GM12878 (cell line): ENCODE measurements around the gene HIP1. TPM values are rescaled to one million over a fixed set of nuclear protein-coding genes. Genes with fewer than 3 reads are reported as not detected.

Source experiments
- ATAC-seq: fragments of 200-7000 bp; cut with Tn5 transposase; 3 replicates; pipeline ENCODE4 v1.9.1; 2020; ENCODE audit warnings: mild to moderate bottlenecking, moderate library complexity
- BruUV-seq: library from RNA; stranded (reverse); fragments of 400-500 nt; replicated peaks from 2 replicates; lab custom pipeline; 2021; lab: Mats Ljungman, UMichigan
- CTCF ChIA-PET: fragments of 300-600 bp; sonication (Branson Sonifier 250); formaldehyde crosslinking; extraction: SDS; loops from one replicate; lab custom pipeline; 2021; ENCODE audit warnings: inconsistent platforms; lab: Yijun Ruan, JAX
- POLR2A ChIA-PET: fragments of 350-600 bp; formaldehyde crosslinking; extraction: SDS; loops from one replicate; lab custom pipeline; 2021; ENCODE audit warnings: inconsistent platforms; lab: Charles Lee
- RAD21 ChIA-PET: fragments of 300-600 bp; sonication (Branson Sonifier 250); formaldehyde crosslinking; loops from one replicate; lab custom pipeline; 2023; ENCODE audit warnings: antibody characterized with exemption; ENCODE audit not compliant: unreplicated experiment; lab: Charles Lee
- SMC1A ChIA-PET: fragments of 300-600 bp; sonication (Branson Sonifier 250); formaldehyde crosslinking; loops from one replicate; lab custom pipeline; 2023; ENCODE audit not compliant: unreplicated experiment, uncharacterized antibody; lab: Charles Lee
- DNase-seq: peaks from one replicate; pipeline ENCODE4 v3.0.0-alpha.2; 2011; ENCODE audit warnings: low read depth, low spot score
- FAIRE-seq: peaks from 3 replicates; lab custom pipeline; 2011; peaks lifted over from hg19 to GRCh38; lab: Jason Lieb, UNC
- H2AFZ ChIP-seq: 2 replicates; pipeline ENCODE4 v1.6.0; 2011; ENCODE audit warnings: low read depth, low read length, control low read depth; ENCODE audit not compliant: control insufficient read depth
- H3K27ac ChIP-seq: 2 replicates; pipeline ENCODE4 v1.5.1; 2011; ENCODE audit warnings: control low read depth; ENCODE audit not compliant: control insufficient read depth, insufficient read depth
- H3K27me3 ChIP-seq, 2 experiments: replicated peaks in 1 of 2; 2 replicates each; pipeline versions ENCODE4 v1.6.0 to v1.6.1; 2011; ENCODE audit warnings: low read length in 1 of 2; ENCODE audit not compliant: control insufficient read depth in 2 of 2, insufficient read depth in 2 of 2
- H3K36me3 ChIP-seq, 2 experiments: 2 replicates each; pipeline ENCODE4 v1.5.1; 2011; ENCODE audit warnings: low read length in 1 of 2; ENCODE audit not compliant: control insufficient read depth in 2 of 2, insufficient read depth in 2 of 2
- H3K4me1 ChIP-seq: 2 replicates; pipeline ENCODE4 v1.6.1; 2011; ENCODE audit warnings: mild to moderate bottlenecking, low read length, moderate library complexity, mixed read lengths; ENCODE audit not compliant: control insufficient read depth, insufficient read depth
- H3K4me2 ChIP-seq: 2 replicates; pipeline ENCODE4 v1.6.0; 2011; ENCODE audit warnings: control low read depth; ENCODE audit not compliant: control insufficient read depth, insufficient read depth
- H3K4me3 ChIP-seq: fragments of 200-600 bp; sonication (generic); 2 replicates; pipeline ENCODE4 v1.5.1; 2016
- H3K79me2 ChIP-seq: 2 replicates; pipeline ENCODE4 v1.6.0; 2011; ENCODE audit warnings: low read length; ENCODE audit not compliant: control insufficient read depth, insufficient read depth
- H3K9ac ChIP-seq: 2 replicates; pipeline ENCODE4 v1.8.0; 2011; ENCODE audit warnings: low read length, control low read depth, mixed read lengths; ENCODE audit not compliant: control insufficient read depth, insufficient read depth
- H3K9me3 ChIP-seq: replicated peaks from 3 replicates; pipeline ENCODE4 v1.5.1; 2011; ENCODE audit warnings: mild to moderate bottlenecking, low read length; ENCODE audit not compliant: control insufficient read depth, insufficient read depth
- H4K20me1 ChIP-seq: 2 replicates; pipeline ENCODE4 v1.6.0; 2011; ENCODE audit not compliant: control insufficient read depth, insufficient read depth
- BCL3 ChIP-seq: IDR thresholded peaks from 2 replicates; pipeline ENCODE4 v1.6.1; 2011; ENCODE audit warnings: borderline replicate concordance, low read depth, mild to moderate bottlenecking, moderate library complexity, low read length; ENCODE audit not compliant: insufficient read depth, poor library complexity, severe bottlenecking
- DPF2 ChIP-seq: fragments of 450-650 bp; IDR thresholded peaks from 2 replicates; pipeline ENCODE4 v1.6.1; 2017; ENCODE audit warnings: mild to moderate bottlenecking
- ETV6 ChIP-seq, 2 experiments: fragments of 450-650 bp in 1 of 2; IDR thresholded peaks in 1 of 2; conservative IDR thresholded peaks in 1 of 2; 2 replicates each; pipeline ENCODE4 v1.6.1; 2014; ENCODE audit warnings: antibody characterized with exemption in 1 of 2, borderline replicate concordance in 1 of 2, low read depth in 1 of 2, mild to moderate bottlenecking in 1 of 2, moderate library complexity in 1 of 2
- HDGF ChIP-seq: fragments of 450-650 bp; IDR thresholded peaks from 2 replicates; pipeline ENCODE4 v1.6.1; 2016; ENCODE audit warnings: antibody characterized with exemption
- JUNB ChIP-seq: IDR thresholded peaks from 2 replicates; pipeline ENCODE4 v1.6.1; 2016; ENCODE audit warnings: antibody characterized with exemption, mild to moderate bottlenecking
- MEF2B ChIP-seq: fragments of 450-650 bp; IDR thresholded peaks from 2 replicates; pipeline ENCODE4 v1.6.1; 2018; ENCODE audit warnings: mild to moderate bottlenecking, moderate library complexity; ENCODE audit not compliant: partially characterized antibody, poor library complexity, severe bottlenecking
- MYC ChIP-seq: IDR thresholded peaks from 2 replicates; pipeline ENCODE4 v1.6.1; 2011; ENCODE audit warnings: mild to moderate bottlenecking, low read length, moderate library complexity, inconsistent platforms; ENCODE audit not compliant: insufficient read depth, insufficient replicate concordance, insufficient read length, severe bottlenecking
- RB1 ChIP-seq: fragments of 450-650 bp; formaldehyde crosslinking; IDR thresholded peaks from 2 replicates; pipeline ENCODE4 v1.6.1; 2017; ENCODE audit warnings: mild to moderate bottlenecking, borderline replicate concordance
- SP1 ChIP-seq: IDR thresholded peaks from one replicate; pipeline ENCODE4 v1.6.1; 2011; ENCODE audit warnings: low read depth, low read length
- YY1 ChIP-seq: IDR thresholded peaks from 2 replicates; pipeline ENCODE4 v1.6.1; 2011; ENCODE audit warnings: low read depth, mild to moderate bottlenecking, low read length
- ZNF217 ChIP-seq: fragments of 450-650 bp; IDR thresholded peaks from 2 replicates; pipeline ENCODE4 v1.6.1; 2017; ENCODE audit warnings: antibody characterized with exemption, mild to moderate bottlenecking
- ZNF24 ChIP-seq: fragments of 450-650 bp; IDR thresholded peaks from 2 replicates; pipeline ENCODE4 v1.6.1; 2017; ENCODE audit warnings: antibody characterized with exemption, mild to moderate bottlenecking
- ZNF274 ChIP-seq: IDR thresholded peaks from one replicate; pipeline ENCODE4 v1.8.0; 2011; ENCODE audit not compliant: insufficient read length, insufficient read depth
- WGBS: methylation state at CpG from one replicate; pipeline ENCODE4 v1.1.6; 2016; ENCODE audit warnings: low lambda C conversion rate; ENCODE audit not compliant: insufficient replicate concordance, insufficient coverage; ENCODE audit errors: missing lambda C conversion rate; 5-methylcytosine and 5-hydroxymethylcytosine counted together
- in situ Hi-C: fragments of 300-500 bp; cut with MboI; formaldehyde crosslinking; loops from 9 replicates; pipeline ENCODE4 v1.14.3; 2018; ENCODE audit warnings: mixed read lengths
- intact Hi-C: fragments of 100-400 bp; cut with micrococcal nuclease; formaldehyde crosslinking; loops from one replicate; pipeline ENCODE4 v1.14.2; 2022; ENCODE audit not compliant: unreplicated experiment
- polyA plus RNA-seq, 11 experiments: library from polyadenylated mRNA; depleted of rRNA in 4 of 11; unstranded in 6 of 11; stranded (reverse) in 5 of 11; fragments of >200 nt; fragmentation: Nextera tagmentation in 4 of 11; fragmentation: Illumina TruSeq in 1 of 11; extraction: Ambion mirVana in 4 of 11; extraction: Trizol in 1 of 11; gene quantifications; 1 replicate in 1 of 11; 2 replicates in 10 of 11; pipeline versions ENCODE4 v1.2.1 to v1.2.3, GENCODE V29; 2011 to 2016; ENCODE audit warnings: inconsistent platforms in 2 of 11, missing spikeins in 2 of 11, low read depth in 1 of 11
- total RNA-seq, 4 experiments: library from RNA; depleted of rRNA in 3 of 4; stranded (reverse); fragments of >200 nt in 3 of 4; fragmentation: Illumina TruSeq in 1 of 4; extraction: Trizol in 1 of 4; gene quantifications; 2 replicates each; pipeline versions ENCODE4 v1.2.1 to v1.2.3, GENCODE V29; 2013 to 2021

Gene HIP1
- total and polyA plus RNA-seq, 10 of the 15 experiments (the other 5 are each of a cell fraction or from before 2014, with no cell fraction given), result 1.2 to 9.7 (median 3.2) TPM

- TF ChIP-seq ZNF24, result no peak
Measured at GRCh38 chr7:75591467-75592255, 147.1 kb downstream of the HIP1 start (continued).

GRCh38 chr7:75590373-75591005 lies 148.3 kb downstream of the HIP1 start:
- Histone ChIP-seq H3K9ac (no peak overlapping the region), H3K36me3 (no peaks in the 10 kb centered on the region), H3K4me2 (no peak overlapping the region), H2AFZ (no peak overlapping the region), H3K9me3 (no peaks in the 10 kb centered on the region), H3K4me1 (no peaks in the 10 kb centered on the region; the same call in none of the 2 replicates), H3K4me3 (no peak overlapping the region), H4K20me1 (no peaks in the 10 kb centered on the region), H3K79me2 (no peaks in the 10 kb centered on the region), H3K27ac (no peak overlapping the region), H3K27me3 (no peaks in the 10 kb centered on the region)
- WGBS, result 94% methylated on average over 2 of the region's 2 CpGs
- TF ChIP-seq MEF2B, result no peak
- ATAC-seq, result no peak
- in situ Hi-C loops (no loop called here), intact Hi-C loops (loop anchor here (10.0 kb wide), 1 partner anchor 66 kb away; no protein-coding TSS in a partner anchor)
- CTCF ChIA-PET, result interaction anchor here (0.6 kb wide), 1 partner anchor 1521 kb away, joined by 3 read pairs; no protein-coding TSS in a partner anchor
- RAD21 ChIA-PET, result no interaction called here
- DNase-seq, result no peak
- SMC1A ChIA-PET, result no interaction called here
- no peak for FAIRE-seq
- no TSS peak for BruUV-seq
- POLR2A ChIA-PET, result no interaction called here

GRCh38 chr7:75584354-75584753 lies 154.4 kb downstream of the HIP1 start:
- WGBS, result 59% methylated on average over 5 of the region's 5 CpGs
- TF ChIP-seq JUNB (no peak), DPF2 (no peak), HDGF (no peak), BCL3 (no peak), YY1 (no peak), ZNF274 (no peak), RB1 (no peak), ZNF217 (no peak), SP1 (no peak), MYC (no peak), ETV6 (conservative IDR thresholded peaks at IDR 0.05 in 1 of 2, IDR thresholded peaks at IDR 0.05 in 1 of 2; ENCODE audit: borderline replicate concordance in 1 of 2, low read depth in 1 of 2) (no peak)

More at GRCh38 chr7:75584354-75584753, 154.4 kb downstream of the HIP1 start:
- no peak overlapping the region for H2AFZ ChIP-seq
- FAIRE-seq (no peak), ATAC-seq (no peak), DNase-seq (no peak)
- RAD21 ChIA-PET, result no interaction called here
- H3K4me1 ChIP-seq, result no peaks in the 10 kb centered on the region
- in situ Hi-C loops, result no loop called here
- no peaks in the 10 kb centered on the region for H3K9me3 ChIP-seq
- H3K36me3 ChIP-seq, result no peaks in the 10 kb centered on the region
- no TSS peak for BruUV-seq
- H3K4me3 ChIP-seq, result no peak overlapping the region
- no peaks in the 10 kb centered on the region for H3K27me3 ChIP-seq
- intact Hi-C loops, result no loop called here
- H4K20me1 ChIP-seq, result no peaks in the 10 kb centered on the region
- CTCF ChIA-PET, result no interaction called here
- POLR2A ChIA-PET, result interaction anchor here (0.6 kb wide), 1 partner anchor 34 kb away, joined by 6 read pairs; no protein-coding TSS in a partner anchor
- SMC1A ChIA-PET, result interaction anchor here (1.1 kb wide), 1 partner anchor 49 kb away, joined by 3 read pairs; no protein-coding TSS in a partner anchor
- H3K9ac ChIP-seq, result no peak overlapping the region
- H3K27ac ChIP-seq, result no peak overlapping the region
- no peaks in the 10 kb centered on the region for H3K79me2 ChIP-seq
- no peak overlapping the region for H3K4me2 ChIP-seq
